CMK (cell line): Measurements from ENCODE around the gene AQP10.
A peak's percentile ranks its signal among the peaks of the same experiment; 100 is the strongest.
"Not testable (repeated sequence)": the region's sequence is repeated elsewhere in the genome, so short reads cannot be mapped to it uniquely, and the experiment has no call there.

Source experiments
- DNase-seq: peaks from one replicate; pipeline ENCODE4 v3.0.0-alpha.2; 2010; ENCODE audit warnings: low read depth

The AQP10 gene

GRCh38 chr1:154344977-154345837, 24.3 kb downstream of the AQP10 start:
- DNase-seq: no peak

- DNase-seq: no peak
Measured at GRCh38 chr1:154346276-154346917, 25.5 kb downstream of the AQP10 start.

- DNase-seq: no peak
Measured at GRCh38 chr1:154347961-154348360, 27.1 kb downstream of the AQP10 start.

- DNase-seq: no peak
Measured at GRCh38 chr1:154348429-154349076, 27.7 kb downstream of the AQP10 start.

GRCh38 chr1:154349121-154349520, 28.2 kb downstream of the AQP10 start:
- DNase-seq: no peak

GRCh38 chr1:154350383-154350782, 29.5 kb downstream of the AQP10 start:
- DNase-seq: no peak

- DNase-seq: no peak
Measured at GRCh38 chr1:154351363-154352068, 30.6 kb downstream of the AQP10 start.

- no peak for DNase-seq
Measured at GRCh38 chr1:154352245-154352580, 31.3 kb downstream of the AQP10 start.

GRCh38 chr1:154352581-154353459, 31.9 kb downstream of the AQP10 start:
- DNase-seq: peak; percentile 61

- DNase-seq: peak; percentile 76
Measured at GRCh38 chr1:154353460-154353904, 32.6 kb downstream of the AQP10 start.

GRCh38 chr1:154353966-154354365, 33.1 kb downstream of the AQP10 start:
- DNase-seq: no peak

- no peak for DNase-seq
Measured at GRCh38 chr1:154358519-154358918, 37.6 kb downstream of the AQP10 start.

- no peak for DNase-seq
Measured at GRCh38 chr1:154360288-154360687, 39.4 kb downstream of the AQP10 start.

- not testable (repeated sequence) for DNase-seq
Measured at GRCh38 chr1:154360881-154361280, 40.0 kb downstream of the AQP10 start.

GRCh38 chr1:154361357-154361756, 40.5 kb downstream of the AQP10 start:
- no peak for DNase-seq

- no peak for DNase-seq
Measured at GRCh38 chr1:154371436-154371835, 50.5 kb downstream of the AQP10 start.

- DNase-seq: not testable (repeated sequence)
Measured at GRCh38 chr1:154373777-154374357, 53.0 kb downstream of the AQP10 start.
